Loucy (cell line): ENCODE data around the gene MOB3C.

Experiments
- H2AFZ ChIP-seq: fragments of 200-600 bp; sonication (generic); 2 replicates; pipeline ENCODE4 v1.6.0; 2016; ENCODE audit warnings: antibody characterized with exemption, mild to moderate bottlenecking, low read length, moderate library complexity
- H3F3A ChIP-seq: fragments of 200-600 bp; 2 replicates; pipeline ENCODE4 v1.6.0; 2016; ENCODE audit warnings: antibody characterized with exemption, low read depth, mild to moderate bottlenecking
- H3K27me3 ChIP-seq: fragments of 200-600 bp; sonication (generic); 2 replicates; pipeline ENCODE4 v1.6.1; 2014; ENCODE audit warnings: low read length, mild to moderate bottlenecking; ENCODE audit not compliant: insufficient read depth, poor library complexity, severe bottlenecking
- H3K36me3 ChIP-seq: fragments of 200-600 bp; sonication (generic); 2 replicates; pipeline ENCODE4 v1.6.1; 2016; ENCODE audit warnings: low read length; ENCODE audit not compliant: insufficient read depth
- H3K4me1 ChIP-seq: fragments of 200-600 bp; sonication (generic); 2 replicates; pipeline ENCODE4 v1.5.1; 2014; ENCODE audit warnings: low read length, mild to moderate bottlenecking; ENCODE audit not compliant: insufficient read depth, poor library complexity, severe bottlenecking
- H3K4me2 ChIP-seq: fragments of 200-600 bp; sonication (generic); 2 replicates; pipeline ENCODE4 v1.6.0; 2014; ENCODE audit warnings: antibody characterized with exemption, low read length, low read depth, mild to moderate bottlenecking; ENCODE audit not compliant: poor library complexity, severe bottlenecking
- H3K4me3 ChIP-seq: fragments of 200-600 bp; sonication (generic); 2 replicates; pipeline ENCODE4 v1.5.1; 2014; ENCODE audit warnings: low read length, mild to moderate bottlenecking, mixed read lengths; ENCODE audit not compliant: poor library complexity, severe bottlenecking
- H3K79me2 ChIP-seq: fragments of 200-600 bp; sonication (generic); 2 replicates; pipeline ENCODE4 v1.6.1; 2014; ENCODE audit warnings: low read length; ENCODE audit not compliant: insufficient read depth
- H3K9ac ChIP-seq: fragments of 200-600 bp; sonication (generic); 2 replicates; pipeline ENCODE4 v1.6.0; 2014; ENCODE audit warnings: mild to moderate bottlenecking, low read depth, low read length, moderate library complexity; ENCODE audit not compliant: poor library complexity, severe bottlenecking
- H3K9me2 ChIP-seq: fragments of 200-600 bp; sonication (generic); replicated peaks from 2 replicates; pipeline ENCODE4 v1.6.1; 2016; ENCODE audit warnings: low read depth, low read length, mixed read lengths
- H3K9me3 ChIP-seq: fragments of 200-600 bp; sonication (generic); 2 replicates; pipeline ENCODE4 v1.6.1; 2014; ENCODE audit warnings: mild to moderate bottlenecking, antibody characterized with exemption, low read length, low read depth; ENCODE audit not compliant: insufficient read depth
- H4K20me1 ChIP-seq: fragments of 200-600 bp; sonication (generic); 2 replicates; pipeline ENCODE4 v1.6.0; 2014; ENCODE audit warnings: antibody characterized with exemption, low read length, mild to moderate bottlenecking; ENCODE audit not compliant: insufficient read depth, poor library complexity, severe bottlenecking
- EZH2phosphoT487 ChIP-seq: fragments of 200-600 bp; IDR thresholded peaks from 2 replicates; pipeline ENCODE4 v1.6.1; 2018; ENCODE audit warnings: antibody characterized with exemption, mild to moderate bottlenecking, moderate library complexity, borderline replicate concordance
- TF ChIP-seq, protein P1 (sequence below): fragments of 200-600 bp; sonication (generic); conservative IDR thresholded peaks from 2 replicates; pipeline ENCODE4 v1.5.1; 2014; ENCODE audit warnings: mild to moderate bottlenecking, antibody characterized with exemption, low read length

Gene MOB3C

DNA sequence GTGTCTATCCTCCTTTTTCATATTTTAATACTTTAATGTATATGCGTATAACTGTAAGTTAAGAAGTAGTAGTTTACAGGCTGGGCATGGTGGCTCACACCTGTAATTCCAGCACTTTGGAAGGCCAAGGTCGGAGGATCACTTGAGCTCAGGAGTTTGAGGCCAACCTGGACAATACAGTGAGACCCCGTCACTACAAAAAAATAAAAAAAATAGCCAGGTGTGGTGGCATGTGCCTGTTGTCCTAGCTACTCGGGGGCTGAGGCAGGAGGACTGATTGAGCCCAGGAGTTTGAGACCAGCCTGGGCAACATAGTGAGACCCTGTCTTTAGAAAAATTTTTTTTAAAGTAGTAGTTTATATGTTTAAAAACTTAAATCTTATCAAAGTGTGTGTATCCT is 29.2 kb upstream of the MOB3C start:
- no peaks in the 10 kb centered on the region for H3K79me2 ChIP-seq
- H3K9me2 ChIP-seq: no peaks in the 10 kb centered on the region
- no peaks in the 10 kb centered on the region for H3K27me3 ChIP-seq
- TF ChIP-seq EZH2phosphoT487: no peak
- TF ChIP-seq, protein P1, sequence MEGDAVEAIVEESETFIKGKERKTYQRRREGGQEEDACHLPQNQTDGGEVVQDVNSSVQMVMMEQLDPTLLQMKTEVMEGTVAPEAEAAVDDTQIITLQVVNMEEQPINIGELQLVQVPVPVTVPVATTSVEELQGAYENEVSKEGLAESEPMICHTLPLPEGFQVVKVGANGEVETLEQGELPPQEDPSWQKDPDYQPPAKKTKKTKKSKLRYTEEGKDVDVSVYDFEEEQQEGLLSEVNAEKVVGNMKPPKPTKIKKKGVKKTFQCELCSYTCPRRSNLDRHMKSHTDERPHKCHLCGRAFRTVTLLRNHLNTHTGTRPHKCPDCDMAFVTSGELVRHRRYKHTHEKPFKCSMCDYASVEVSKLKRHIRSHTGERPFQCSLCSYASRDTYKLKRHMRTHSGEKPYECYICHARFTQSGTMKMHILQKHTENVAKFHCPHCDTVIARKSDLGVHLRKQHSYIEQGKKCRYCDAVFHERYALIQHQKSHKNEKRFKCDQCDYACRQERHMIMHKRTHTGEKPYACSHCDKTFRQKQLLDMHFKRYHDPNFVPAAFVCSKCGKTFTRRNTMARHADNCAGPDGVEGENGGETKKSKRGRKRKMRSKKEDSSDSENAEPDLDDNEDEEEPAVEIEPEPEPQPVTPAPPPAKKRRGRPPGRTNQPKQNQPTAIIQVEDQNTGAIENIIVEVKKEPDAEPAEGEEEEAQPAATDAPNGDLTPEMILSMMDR: no peak
- no peaks in the 10 kb centered on the region for H4K20me1 ChIP-seq
- H3K9ac ChIP-seq: no peak overlapping the region
- peaks cover 5% of the 10 kb centered on the region; the same call in 1 of the 2 replicates for H3K9me3 ChIP-seq
- no peak overlapping the region for H3K4me3 ChIP-seq
- no peaks in the 10 kb centered on the region for H3F3A ChIP-seq
- no peaks in the 10 kb centered on the region for H3K4me1 ChIP-seq
- H3K4me2 ChIP-seq: no peak overlapping the region
- H2AFZ ChIP-seq: no peak overlapping the region
- peaks cover 9% of the 10 kb centered on the region; the same call in 1 of the 2 replicates for H3K36me3 ChIP-seq

DNA sequence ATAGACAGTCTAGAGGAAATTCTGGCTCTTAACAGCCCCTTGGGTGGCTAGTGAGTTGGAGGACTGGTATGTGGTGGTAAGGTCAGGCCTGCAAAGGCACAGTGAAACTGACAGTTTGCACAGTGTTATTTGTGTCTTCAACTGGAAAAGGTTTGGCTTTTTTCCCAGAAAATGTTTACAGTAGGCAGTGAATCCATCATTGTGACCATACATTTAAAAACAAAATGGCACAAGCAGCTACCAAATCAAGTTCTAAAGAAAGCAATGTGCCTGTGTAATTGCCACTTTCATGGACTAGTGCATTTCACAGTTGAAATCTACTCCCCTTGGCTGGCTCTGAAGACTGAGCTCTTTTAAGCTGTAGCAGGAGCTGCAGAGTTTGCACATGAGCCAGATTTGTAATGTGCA is 26.8 kb upstream of the MOB3C start:
- no peaks in the 10 kb centered on the region for H3K9me2 ChIP-seq
- no peaks in the 10 kb centered on the region for H3K27me3 ChIP-seq
- TF ChIP-seq EZH2phosphoT487: no peak
- TF ChIP-seq, protein P1: no peak
- no peak overlapping the region for H3K9ac ChIP-seq
- no peak overlapping the region for H2AFZ ChIP-seq
- H3K4me1 ChIP-seq: no peaks in the 10 kb centered on the region
- no peaks in the 10 kb centered on the region; the same call in 1 of the 2 replicates for H3K9me3 ChIP-seq
- H3K79me2 ChIP-seq: no peaks in the 10 kb centered on the region
- H3F3A ChIP-seq: no peaks in the 10 kb centered on the region
- H3K4me2 ChIP-seq: no peak overlapping the region
- H3K36me3 ChIP-seq: no peaks in the 10 kb centered on the region
- no peak overlapping the region for H3K4me3 ChIP-seq
- no peaks in the 10 kb centered on the region for H4K20me1 ChIP-seq

DNA sequence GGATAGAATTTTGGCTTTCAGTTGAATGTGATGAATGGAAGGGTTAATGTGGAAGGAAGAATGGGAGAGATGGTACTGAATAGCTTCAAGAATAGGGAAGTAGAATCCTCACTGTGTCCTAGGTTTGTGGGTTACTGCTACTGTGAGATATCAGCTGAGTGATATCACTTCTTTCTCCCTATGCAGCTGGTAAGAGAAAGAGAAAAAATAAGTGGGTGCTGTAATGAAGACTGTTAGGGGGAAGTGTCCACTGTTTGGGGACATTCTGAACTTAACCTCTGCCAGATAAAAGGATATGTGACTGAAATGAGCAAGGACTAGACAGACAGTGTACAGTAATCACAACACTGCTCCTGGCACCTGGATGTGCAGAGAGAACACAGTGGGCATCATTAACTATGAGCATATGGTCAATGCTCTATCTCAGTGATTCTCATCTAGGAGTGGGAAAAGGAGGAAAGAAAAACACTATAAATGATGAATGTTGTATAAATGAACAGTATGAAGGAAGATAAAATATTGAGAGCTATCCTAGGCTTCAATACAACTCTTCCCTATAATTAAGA is 25.6 kb upstream of the MOB3C start:
- Histone ChIP-seq H3K4me1 (no peaks in the 10 kb centered on the region), H3K36me3 (no peaks in the 10 kb centered on the region), H3K9ac (no peak overlapping the region), H3K9me2 (no peaks in the 10 kb centered on the region), H2AFZ (no peak overlapping the region), H3K4me2 (no peak overlapping the region), H3K79me2 (no peaks in the 10 kb centered on the region), H3K4me3 (no peak overlapping the region), H3F3A (no peaks in the 10 kb centered on the region), H4K20me1 (no peaks in the 10 kb centered on the region), H3K27me3 (no peaks in the 10 kb centered on the region), H3K9me3 (no peaks in the 10 kb centered on the region)
- TF ChIP-seq EZH2phosphoT487: no peak
- TF ChIP-seq, protein P1: no peak
